GM12878 (cell line): ENCODE measurements around the gene TRIM54. TPM values are rescaled to one million over a fixed set of nuclear protein-coding genes. Genes with fewer than 3 reads are reported as not detected.

Experiments used
- GABPA ChIP-seq: IDR thresholded peaks from 2 replicates; pipeline ENCODE4 v1.6.1; 2014; ENCODE audit warnings: antibody characterized with exemption, low read depth, mild to moderate bottlenecking, inconsistent platforms
- HDGF ChIP-seq: fragments of 450-650 bp; IDR thresholded peaks from 2 replicates; pipeline ENCODE4 v1.6.1; 2016; ENCODE audit warnings: antibody characterized with exemption
- NFIC ChIP-seq: IDR thresholded peaks from 2 replicates; pipeline ENCODE4 v1.6.1; 2012; ENCODE audit warnings: low read depth, mild to moderate bottlenecking, inconsistent platforms, low read length, moderate library complexity
- polyA plus RNA-seq, 11 experiments: library from polyadenylated mRNA; depleted of rRNA in 4 of 11; unstranded in 6 of 11; stranded (reverse) in 5 of 11; fragments of >200 nt; fragmentation: Nextera tagmentation in 4 of 11; fragmentation: Illumina TruSeq in 1 of 11; extraction: Ambion mirVana in 4 of 11; extraction: Trizol in 1 of 11; gene quantifications; 1 replicate in 1 of 11; 2 replicates in 10 of 11; pipeline versions ENCODE4 v1.2.1 to v1.2.3, GENCODE V29; 2011 to 2016; ENCODE audit warnings: inconsistent platforms in 2 of 11, missing spikeins in 2 of 11, low read depth in 1 of 11
- total RNA-seq, 4 experiments: library from RNA; depleted of rRNA in 3 of 4; stranded (reverse); fragments of >200 nt in 3 of 4; fragmentation: Illumina TruSeq in 1 of 4; extraction: Trizol in 1 of 4; gene quantifications; 2 replicates each; pipeline versions ENCODE4 v1.2.1 to v1.2.3, GENCODE V29; 2013 to 2021
- TF ChIP-seq, protein P1 (sequence below): IDR thresholded peaks from 2 replicates; pipeline ENCODE4 v1.6.1; 2012; ENCODE audit warnings: mild to moderate bottlenecking, low read depth, low read length
- TF ChIP-seq, protein P2 (sequence below): IDR thresholded peaks from 2 replicates; pipeline ENCODE4 v1.6.1; 2012; ENCODE audit warnings: improper control_type of control experiment, low read depth, low read length; ENCODE audit not compliant: insufficient replicate concordance

Gene TRIM54
- total and polyA plus RNA-seq, 10 of the 15 experiments (the other 5 are each of a cell fraction or from before 2014, with no cell fraction given), result 0.03 to 0.08 TPM; not detected in 8

DNA sequence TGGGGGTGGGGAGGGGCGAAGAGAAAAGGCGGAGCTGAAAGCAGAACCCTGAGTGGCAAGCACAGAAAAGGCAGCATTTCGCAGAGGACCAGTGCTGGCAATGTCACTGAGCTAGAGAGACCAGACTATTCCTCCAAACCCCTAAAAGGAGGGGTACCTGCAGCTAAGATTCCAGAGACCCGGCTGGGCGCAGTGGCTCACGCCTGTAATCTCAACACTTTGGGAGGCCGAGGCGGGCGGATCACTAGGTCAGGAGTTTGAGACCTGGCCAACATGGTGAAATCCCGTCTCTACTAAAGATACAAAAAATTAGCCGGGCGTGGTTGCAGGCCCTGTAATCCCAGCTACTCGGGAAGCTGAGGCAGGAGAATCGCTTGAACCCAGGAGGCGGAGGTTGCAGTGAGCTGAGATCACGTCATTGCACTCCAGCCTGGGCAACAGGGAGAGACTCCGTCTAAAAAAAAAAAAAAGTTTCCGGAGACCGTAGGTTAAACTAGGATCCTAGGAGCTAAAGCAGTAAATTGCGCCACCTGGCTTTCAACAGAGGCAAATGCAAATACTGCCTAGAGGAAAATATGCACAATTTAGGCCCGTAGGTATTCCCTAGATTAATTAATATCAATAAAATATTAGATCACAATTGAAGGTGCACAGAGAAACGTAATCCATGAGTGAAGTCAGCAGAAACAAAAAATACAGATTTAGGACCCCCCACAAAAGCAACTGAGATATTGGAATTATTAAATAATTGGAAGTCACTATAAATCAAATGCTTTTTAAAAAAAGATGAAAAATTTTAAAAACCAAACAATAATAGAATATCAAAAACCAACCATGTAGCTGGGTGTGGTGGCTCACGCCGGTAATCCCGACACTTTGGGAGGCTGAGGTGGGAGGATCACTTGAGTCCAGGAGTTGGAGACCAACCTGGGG, 21.1 kb downstream of the TRIM54 start (continued):
- TF ChIP-seq GABPA (0 out of 2 replicates have a peak, but pooled peaks have one; percentile 25), HDGF (no peak), NFIC (no peak)
- TF ChIP-seq, protein P1, sequence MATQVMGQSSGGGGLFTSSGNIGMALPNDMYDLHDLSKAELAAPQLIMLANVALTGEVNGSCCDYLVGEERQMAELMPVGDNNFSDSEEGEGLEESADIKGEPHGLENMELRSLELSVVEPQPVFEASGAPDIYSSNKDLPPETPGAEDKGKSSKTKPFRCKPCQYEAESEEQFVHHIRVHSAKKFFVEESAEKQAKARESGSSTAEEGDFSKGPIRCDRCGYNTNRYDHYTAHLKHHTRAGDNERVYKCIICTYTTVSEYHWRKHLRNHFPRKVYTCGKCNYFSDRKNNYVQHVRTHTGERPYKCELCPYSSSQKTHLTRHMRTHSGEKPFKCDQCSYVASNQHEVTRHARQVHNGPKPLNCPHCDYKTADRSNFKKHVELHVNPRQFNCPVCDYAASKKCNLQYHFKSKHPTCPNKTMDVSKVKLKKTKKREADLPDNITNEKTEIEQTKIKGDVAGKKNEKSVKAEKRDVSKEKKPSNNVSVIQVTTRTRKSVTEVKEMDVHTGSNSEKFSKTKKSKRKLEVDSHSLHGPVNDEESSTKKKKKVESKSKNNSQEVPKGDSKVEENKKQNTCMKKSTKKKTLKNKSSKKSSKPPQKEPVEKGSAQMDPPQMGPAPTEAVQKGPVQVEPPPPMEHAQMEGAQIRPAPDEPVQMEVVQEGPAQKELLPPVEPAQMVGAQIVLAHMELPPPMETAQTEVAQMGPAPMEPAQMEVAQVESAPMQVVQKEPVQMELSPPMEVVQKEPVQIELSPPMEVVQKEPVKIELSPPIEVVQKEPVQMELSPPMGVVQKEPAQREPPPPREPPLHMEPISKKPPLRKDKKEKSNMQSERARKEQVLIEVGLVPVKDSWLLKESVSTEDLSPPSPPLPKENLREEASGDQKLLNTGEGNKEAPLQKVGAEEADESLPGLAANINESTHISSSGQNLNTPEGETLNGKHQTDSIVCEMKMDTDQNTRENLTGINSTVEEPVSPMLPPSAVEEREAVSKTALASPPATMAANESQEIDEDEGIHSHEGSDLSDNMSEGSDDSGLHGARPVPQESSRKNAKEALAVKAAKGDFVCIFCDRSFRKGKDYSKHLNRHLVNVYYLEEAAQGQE, result no peak
- TF ChIP-seq, protein P2, sequence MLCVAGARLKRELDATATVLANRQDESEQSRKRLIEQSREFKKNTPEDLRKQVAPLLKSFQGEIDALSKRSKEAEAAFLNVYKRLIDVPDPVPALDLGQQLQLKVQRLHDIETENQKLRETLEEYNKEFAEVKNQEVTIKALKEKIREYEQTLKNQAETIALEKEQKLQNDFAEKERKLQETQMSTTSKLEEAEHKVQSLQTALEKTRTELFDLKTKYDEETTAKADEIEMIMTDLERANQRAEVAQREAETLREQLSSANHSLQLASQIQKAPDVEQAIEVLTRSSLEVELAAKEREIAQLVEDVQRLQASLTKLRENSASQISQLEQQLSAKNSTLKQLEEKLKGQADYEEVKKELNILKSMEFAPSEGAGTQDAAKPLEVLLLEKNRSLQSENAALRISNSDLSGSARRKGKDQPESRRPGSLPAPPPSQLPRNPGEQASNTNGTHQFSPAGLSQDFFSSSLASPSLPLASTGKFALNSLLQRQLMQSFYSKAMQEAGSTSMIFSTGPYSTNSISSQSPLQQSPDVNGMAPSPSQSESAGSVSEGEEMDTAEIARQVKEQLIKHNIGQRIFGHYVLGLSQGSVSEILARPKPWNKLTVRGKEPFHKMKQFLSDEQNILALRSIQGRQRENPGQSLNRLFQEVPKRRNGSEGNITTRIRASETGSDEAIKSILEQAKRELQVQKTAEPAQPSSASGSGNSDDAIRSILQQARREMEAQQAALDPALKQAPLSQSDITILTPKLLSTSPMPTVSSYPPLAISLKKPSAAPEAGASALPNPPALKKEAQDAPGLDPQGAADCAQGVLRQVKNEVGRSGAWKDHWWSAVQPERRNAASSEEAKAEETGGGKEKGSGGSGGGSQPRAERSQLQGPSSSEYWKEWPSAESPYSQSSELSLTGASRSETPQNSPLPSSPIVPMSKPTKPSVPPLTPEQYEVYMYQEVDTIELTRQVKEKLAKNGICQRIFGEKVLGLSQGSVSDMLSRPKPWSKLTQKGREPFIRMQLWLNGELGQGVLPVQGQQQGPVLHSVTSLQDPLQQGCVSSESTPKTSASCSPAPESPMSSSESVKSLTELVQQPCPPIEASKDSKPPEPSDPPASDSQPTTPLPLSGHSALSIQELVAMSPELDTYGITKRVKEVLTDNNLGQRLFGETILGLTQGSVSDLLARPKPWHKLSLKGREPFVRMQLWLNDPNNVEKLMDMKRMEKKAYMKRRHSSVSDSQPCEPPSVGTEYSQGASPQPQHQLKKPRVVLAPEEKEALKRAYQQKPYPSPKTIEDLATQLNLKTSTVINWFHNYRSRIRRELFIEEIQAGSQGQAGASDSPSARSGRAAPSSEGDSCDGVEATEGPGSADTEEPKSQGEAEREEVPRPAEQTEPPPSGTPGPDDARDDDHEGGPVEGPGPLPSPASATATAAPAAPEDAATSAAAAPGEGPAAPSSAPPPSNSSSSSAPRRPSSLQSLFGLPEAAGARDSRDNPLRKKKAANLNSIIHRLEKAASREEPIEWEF, result no peak
- TF ChIP-seq, all 136 proteins: peak for 13
